Activated CD8-positive, alpha-beta memory T cell treated with anti-CD3 and anti-CD28 coated beads, Interleukin-2, amount 50 U/mL, for 4 hours (primary cell): Measurements from ENCODE around the gene BHLHA15.

ENCODE experiments used
- DNase-seq: peaks from one replicate; pipeline ENCODE4 v3.0.0-alpha.2; 2020

The BHLHA15 gene

GRCh38 chr7:98189559-98189958, 21.7 kb upstream of the BHLHA15 start:
- no peak for DNase-seq

GRCh38 chr7:98191668-98192431, 19.4 kb upstream of the BHLHA15 start:
- no peak for DNase-seq

DNA sequence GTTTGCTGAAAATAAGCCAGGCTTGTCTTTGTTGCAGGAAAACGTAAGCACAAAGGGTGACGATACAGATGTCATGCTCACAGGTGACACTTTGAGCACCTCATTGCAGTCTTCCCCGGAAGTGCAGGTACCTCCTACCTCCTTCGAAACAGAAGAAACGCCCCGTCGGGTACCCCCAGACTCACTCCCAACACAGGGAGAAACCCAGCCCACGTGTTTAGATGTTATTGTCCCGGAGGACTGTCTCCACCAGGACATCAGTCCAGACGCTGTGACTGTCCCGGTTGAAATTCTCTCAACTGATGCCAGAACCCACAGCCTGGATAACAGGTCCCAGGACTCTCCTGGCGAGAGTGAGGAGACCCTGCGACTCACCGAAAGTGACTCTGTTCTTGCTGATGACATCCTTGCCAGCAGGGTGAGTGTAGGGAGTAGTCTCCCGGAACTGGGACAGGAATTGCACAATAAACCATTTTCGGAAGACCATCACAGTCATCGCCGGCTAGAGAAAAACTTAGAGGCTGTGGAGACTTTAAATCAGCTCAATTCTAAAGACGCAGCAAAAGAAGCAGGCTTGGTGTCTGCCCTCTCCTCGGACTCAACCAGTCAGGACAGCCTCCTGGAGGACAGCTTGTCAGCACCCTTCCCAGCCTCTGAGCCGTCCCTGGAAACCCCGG, 18.3 kb upstream of the BHLHA15 start:
- no peak for DNase-seq

DNA sequence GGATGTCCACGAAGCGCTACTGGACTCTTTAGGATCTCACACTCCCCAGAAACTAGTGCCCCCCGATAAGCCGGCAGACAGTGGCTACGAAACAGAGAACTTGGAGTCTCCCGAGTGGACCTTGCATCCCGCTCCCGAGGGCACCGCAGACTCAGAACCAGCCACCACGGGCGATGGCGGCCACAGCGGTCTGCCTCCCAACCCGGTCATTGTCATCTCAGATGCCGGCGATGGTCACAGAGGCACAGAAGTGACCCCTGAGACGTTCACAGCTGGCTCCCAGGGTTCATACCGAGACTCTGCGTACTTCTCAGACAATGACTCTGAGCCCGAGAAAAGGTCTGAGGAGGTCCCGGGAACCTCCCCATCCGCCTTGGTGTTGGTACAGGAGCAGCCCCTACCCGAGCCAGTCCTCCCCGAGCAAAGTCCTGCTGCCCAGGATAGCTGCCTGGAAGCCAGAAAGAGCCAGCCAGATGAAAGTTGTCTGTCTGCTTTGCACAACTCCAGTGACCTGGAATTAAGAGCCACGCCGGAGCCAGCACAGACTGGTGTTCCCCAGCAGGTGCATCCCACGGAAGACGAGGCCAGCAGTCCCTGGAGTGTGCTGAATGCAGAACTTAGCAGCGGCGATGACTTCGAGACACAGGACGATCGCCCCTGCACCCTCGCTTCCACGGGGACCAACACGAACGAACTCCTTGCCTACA, 17.6 kb upstream of the BHLHA15 start:
- DNase-seq, result no peak

- DNase-seq, result no peak
These were observed 17.1 kb upstream of the BHLHA15 start for GRCh38 chr7:98194186-98194585.

- no peak for DNase-seq
These were observed 16.4 kb upstream of the BHLHA15 start for GRCh38 chr7:98194672-98195457.

DNA sequence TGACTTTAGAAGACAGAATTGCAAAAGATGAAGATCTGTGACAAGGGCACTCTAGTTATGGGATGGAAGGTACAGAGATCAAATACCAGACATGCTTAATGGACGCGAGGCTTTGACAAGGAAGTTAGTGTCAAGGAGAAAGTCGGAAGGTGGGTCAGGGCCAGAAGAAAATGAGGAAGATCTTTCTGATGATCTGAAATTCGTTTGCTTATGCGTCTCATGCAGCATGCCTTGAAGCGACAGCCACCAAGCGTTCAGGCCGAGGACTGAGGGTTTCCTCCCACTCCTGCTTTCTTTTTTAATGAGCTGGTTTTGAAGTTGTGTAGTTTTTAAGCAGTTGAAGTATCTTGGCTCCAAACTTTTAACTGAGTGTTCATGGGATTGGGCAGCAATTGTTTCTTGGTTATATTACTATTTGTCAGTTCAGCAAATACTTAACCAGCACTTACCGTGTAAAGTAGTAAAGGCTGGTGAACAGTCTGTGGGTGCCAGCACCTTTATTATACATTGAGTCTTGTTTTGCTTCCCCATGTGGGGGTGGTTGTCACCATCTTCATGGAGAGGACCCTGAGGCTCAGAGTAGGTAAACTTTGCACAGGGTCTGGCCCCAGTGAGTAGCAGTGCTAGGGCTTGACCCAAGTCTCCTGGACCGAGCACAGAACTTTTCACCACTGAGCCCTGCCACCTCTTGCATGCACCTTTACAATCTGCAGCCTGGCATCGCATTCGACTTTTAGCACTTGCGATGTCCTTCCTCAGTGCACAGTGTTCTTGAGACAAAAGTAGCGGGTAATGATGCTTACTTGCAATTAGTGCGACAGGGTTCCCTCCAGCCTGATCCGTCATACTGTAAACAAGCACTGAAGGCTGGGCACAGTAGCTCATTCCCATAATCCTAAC, 14.3 kb upstream of the BHLHA15 start:
- DNase-seq, result no peak

- DNase-seq, result no peak
These were observed 12.1 kb upstream of the BHLHA15 start for GRCh38 chr7:98199131-98199530.

GRCh38 chr7:98200364-98200763, 10.9 kb upstream of the BHLHA15 start:
- DNase-seq, result no peak

- peak; percentile 70 for DNase-seq
These were observed 8.7 kb upstream of the BHLHA15 start for GRCh38 chr7:98202367-98203195.

DNA sequence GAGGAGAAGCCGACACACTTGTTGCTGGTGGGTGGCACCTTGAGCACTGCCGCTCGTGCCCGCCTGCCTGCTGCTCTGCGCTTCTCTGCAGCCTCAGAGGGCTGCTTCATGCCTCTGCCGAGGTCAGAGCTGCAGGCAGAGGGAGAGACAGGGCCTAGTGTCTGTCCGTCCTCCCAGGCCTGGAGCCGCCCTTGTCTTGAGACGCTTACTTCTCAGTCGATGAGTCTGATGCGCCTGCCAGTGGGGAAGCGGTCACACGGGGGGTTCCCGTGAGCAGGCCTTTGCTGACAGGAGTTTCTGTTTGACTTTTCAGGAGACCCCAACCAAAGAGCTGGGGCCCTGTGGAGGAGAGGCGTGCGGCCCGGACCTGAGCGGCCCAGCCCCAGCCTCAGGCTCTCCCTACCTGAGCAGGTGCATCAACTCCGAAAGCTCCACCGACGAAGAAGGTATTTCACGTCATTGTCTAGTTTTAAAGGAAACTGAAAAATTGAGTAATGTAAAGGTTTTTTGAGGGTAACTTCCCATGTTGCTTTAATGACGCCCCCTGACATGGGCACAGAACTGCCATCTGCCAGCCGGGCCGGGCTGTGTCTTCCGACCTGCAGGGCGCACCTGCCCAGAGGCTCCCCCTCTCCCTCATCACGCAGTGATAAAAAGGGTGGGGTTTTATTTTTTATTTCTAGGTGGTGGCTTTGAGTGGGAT, 7.8 kb upstream of the BHLHA15 start:
- no peak for DNase-seq

DNA sequence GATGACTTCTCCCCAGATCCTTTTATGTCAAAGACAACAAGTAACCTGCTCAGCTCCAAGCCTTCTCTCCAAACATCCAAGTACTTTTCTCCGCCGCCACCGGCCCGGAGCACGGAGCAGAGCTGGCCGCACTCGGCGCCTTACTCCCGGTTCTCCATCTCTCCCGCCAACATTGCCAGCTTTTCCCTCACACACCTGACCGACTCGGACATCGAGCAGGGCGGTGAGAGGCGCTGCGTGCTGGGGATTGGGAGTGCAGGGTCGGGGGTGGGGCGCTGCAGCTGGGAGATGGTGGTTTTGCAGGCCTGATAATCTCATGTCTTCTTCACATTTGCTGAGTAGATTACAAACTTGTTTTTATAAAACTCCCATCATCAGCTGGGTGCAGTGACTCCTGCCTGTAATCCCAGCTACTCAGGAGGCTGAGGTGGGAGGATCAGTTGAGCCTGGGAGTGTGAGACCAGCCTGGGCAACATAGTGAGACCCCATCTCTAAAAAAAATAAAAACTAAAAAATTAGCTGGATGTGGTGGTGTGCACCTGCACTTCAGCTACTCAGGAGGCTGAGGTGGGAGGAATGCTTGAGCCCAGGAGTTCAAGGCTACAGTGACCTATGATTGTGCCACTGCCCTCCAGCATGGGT, 7.2 kb upstream of the BHLHA15 start:
- no peak for DNase-seq

DNA sequence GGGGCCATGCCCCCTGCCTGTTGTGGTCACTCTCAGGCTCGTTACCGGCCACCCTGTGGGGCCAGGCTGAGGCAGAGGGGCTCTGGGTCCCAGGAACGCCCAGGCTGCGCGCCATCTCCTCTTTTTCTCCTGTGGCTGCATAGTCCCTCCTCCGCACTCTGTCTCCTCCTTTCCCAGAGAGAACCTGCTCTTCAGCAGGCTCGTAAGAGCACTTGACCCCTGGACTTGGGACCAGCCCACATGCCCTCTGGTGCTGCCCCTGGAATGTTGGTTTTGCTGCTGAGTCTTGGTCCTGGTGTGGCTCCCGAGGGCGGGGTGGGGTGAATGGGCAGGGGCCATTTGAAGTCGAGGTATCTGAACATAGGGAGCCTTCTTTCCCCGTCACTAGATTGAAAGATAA, 6.6 kb upstream of the BHLHA15 start:
- no peak for DNase-seq

DNA sequence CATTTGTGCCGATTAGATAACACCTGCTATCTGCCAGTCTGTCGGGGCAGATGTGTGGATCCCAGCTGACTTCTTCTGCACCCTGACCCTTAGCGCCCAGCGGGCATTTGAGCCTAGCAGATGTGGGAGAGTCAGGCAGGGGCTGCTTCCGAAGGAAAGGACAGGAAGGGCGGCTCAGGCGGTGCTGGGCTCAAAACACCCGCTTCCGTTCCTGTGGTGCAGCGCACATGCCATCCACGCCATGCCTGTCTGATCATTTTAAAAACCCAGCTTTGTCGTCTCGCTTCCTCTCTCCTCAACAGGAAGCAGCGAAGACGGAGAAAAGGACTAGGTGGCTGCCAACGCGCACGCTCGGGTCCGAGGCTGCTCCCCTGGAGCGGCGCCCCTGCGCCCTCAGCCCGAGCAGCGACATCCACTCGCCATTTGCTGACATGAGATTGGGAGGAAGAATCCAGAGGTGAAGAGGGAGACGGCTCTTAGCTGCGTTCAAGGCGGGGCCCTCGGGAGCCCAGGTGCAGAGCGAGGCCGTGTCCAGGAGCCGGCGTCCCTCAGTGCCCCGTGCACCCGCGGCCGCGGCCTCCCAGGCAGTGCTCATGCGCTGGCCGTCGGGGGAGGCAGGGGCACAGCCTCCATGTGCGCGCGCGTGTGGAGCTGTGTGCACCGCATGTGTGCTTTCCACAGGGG, 5.9 kb upstream of the BHLHA15 start:
- DNase-seq, result no peak

DNA sequence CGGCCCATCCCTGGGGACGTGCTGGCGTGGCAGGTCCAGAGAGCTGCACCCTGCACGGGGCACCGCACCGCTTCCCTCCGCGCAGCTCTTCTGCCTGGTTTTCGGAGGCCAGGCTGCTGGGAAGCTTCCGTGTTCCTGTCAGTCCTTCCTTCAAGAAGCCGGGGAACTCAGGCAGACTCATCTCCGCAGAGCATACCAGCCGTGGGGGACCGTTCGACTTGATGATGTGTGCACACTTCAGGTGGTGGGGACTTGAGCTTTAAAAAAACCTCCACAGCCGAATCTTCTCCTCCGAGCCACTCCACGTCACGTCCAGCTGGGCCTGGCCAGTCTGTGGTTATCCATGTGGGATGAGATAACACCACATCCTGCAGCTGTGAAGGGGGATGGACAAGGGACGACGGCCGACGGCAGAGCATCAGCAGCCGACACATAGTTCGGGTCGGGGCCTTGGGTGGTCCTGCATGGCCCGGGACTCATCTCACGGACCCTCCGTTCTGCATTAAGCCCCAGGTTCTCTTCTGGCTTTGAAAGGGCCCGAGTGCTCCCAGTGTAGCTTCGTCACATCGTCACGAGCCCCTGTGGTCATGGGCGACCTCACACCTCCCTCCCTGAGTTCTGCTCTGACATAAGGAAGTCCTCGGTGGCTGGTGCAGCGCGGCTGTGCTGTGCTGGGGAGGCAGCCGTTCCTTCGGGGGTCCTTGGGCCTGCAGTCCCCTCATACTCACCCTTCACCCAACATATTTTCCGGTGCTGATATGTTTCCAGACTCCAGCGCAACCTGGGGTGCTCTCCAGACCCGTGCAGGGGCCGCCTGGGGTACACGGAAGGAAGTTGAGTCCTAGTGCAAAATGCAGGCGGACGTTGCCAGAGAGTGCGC, 4.5 kb upstream of the BHLHA15 start:
- DNase-seq, result no peak

DNA sequence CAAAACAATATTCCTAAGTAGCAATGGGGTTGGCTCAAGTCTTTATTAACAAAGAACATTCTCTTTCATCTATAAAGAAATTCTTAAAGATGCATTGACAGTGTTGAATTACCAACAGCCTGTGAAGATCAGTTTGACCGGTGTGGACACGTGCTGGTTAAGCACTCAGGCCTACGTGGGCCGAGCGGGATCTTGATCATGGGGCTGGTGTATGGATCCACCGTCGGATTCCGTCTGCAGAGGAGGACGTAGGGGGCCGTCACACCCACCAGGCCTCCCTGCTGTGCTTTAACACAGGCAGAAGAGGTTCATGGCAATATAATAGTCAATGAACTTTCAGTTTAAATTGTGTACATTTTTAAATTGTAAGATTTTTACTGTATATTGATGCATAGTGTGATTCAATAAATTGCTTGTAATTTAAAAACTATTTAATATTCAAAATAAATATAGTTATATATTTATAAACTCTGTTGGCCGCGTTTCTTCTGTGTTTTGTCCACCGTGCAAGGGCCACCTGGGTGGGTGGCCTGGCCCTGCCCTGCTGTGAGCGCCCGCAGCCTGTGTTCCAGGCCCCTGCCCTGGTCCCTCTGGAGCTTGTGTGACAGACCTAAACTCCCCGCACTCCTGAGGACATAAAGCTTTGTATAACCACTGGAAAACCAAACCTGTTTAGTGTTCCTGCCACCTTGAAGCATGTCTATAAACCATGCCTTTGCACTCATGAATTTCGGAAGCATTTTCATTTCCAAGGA, 1.9 kb upstream of the BHLHA15 start:
- no peak for DNase-seq

GRCh38 chr7:98210513-98211220, 572 bp upstream of the BHLHA15 start:
- no peak for DNase-seq
